ENCODE data around the gene POLR2L. TPM values are rescaled to one million over a fixed set of nuclear protein-coding genes. Genes with fewer than 3 reads are reported as not detected.
A peak's percentile ranks its signal among the peaks of the same experiment; 100 is the strongest.

POLR2L gene
- total RNA-seq, 4 donors from 2014 or later, result 10.5 to 81.5 (median 42.8) TPM

GRCh38 chr11:875203-875602, 32.9 kb upstream of the POLR2L start:
- Histone ChIP-seq H3K27ac (no peak overlapping the region), H3K27me3 (no peaks in the 10 kb centered on the region), H3K4me3 (no peak overlapping the region), H3K36me3 (no peaks in the 10 kb centered on the region), H3K9me3 (no peaks in the 10 kb centered on the region), H3K4me1 (no peaks in the 10 kb centered on the region)
- TF ChIP-seq POLR2A (IDR thresholded peaks at IDR 0.05) (no peak), CTCF (IDR thresholded peaks at IDR 0.05) (no peak)
- intact Hi-C loops (cut with DNase I; ENCODE audit: low total_unique reads), result no loop called here
- no peak for DNase-seq

DNA sequence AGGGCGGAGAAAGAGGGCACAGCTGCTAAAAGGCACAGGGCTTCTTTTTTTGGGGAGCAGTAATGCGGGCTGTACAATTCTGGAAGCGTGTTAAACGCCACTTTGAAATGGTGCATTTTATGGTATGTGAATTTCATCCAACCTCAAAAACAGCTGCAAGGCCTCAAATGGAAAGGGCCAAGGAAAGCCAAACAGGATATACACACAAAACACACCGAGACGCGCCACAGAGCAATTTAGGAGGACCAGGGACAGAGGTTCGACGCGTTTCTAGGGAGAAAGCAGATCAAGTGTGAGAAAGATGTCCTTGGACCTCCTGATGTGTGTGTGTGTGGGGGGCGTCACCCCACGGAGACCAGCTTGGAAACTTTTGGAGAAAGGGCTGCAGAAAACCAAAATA, 31.4 kb upstream of the POLR2L start:
- H3K36me3 ChIP-seq, result no peaks in the 10 kb centered on the region
- no peaks in the 10 kb centered on the region for H3K4me1 ChIP-seq
- TF ChIP-seq POLR2A (IDR thresholded peaks at IDR 0.05) (no peak), CTCF (IDR thresholded peaks at IDR 0.05) (no peak)
- intact Hi-C loops (cut with DNase I; ENCODE audit: low total_unique reads), result no loop called here
- H3K9me3 ChIP-seq, result no peaks in the 10 kb centered on the region
- H3K4me3 ChIP-seq, result no peak overlapping the region
- H3K27me3 ChIP-seq, result no peaks in the 10 kb centered on the region
- H3K27ac ChIP-seq, result peak overlapping the region in 1 of 2 donors; percentile 26
- no peak for DNase-seq

GRCh38 chr11:872799-873198, 30.5 kb upstream of the POLR2L start:
- intact Hi-C loops (cut with DNase I; ENCODE audit: low total_unique reads), result no loop called here
- no peak overlapping the region for H3K27ac ChIP-seq
- H3K36me3 ChIP-seq, result no peaks in the 10 kb centered on the region
- no peaks in the 10 kb centered on the region for H3K9me3 ChIP-seq
- no peak for DNase-seq
- H3K27me3 ChIP-seq, result no peaks in the 10 kb centered on the region
- no peak overlapping the region for H3K4me3 ChIP-seq
- no peaks in the 10 kb centered on the region for H3K4me1 ChIP-seq
- TF ChIP-seq CTCF (IDR thresholded peaks at IDR 0.05), result no peak
- TF ChIP-seq POLR2A (IDR thresholded peaks at IDR 0.05), result no peak

GRCh38 chr11:871472-871871, 29.1 kb upstream of the POLR2L start:
- no peaks in the 10 kb centered on the region for H3K9me3 ChIP-seq
- intact Hi-C loops (cut with DNase I; ENCODE audit: low total_unique reads), result no loop called here

GRCh38 chr11:870418-870817, 28.1 kb upstream of the POLR2L start:
- DNase-seq, result no peak
- H3K36me3 ChIP-seq, result no peaks in the 10 kb centered on the region
- H3K27me3 ChIP-seq, result no peaks in the 10 kb centered on the region
- TF ChIP-seq POLR2A (IDR thresholded peaks at IDR 0.05) (no peak), CTCF (IDR thresholded peaks at IDR 0.05) (no peak)
- H3K4me3 ChIP-seq, result no peak overlapping the region
- intact Hi-C loops (cut with DNase I; ENCODE audit: low total_unique reads), result no loop called here
- no peaks in the 10 kb centered on the region for H3K4me1 ChIP-seq
- no peaks in the 10 kb centered on the region for H3K9me3 ChIP-seq
- H3K27ac ChIP-seq, result no peak overlapping the region

More at GRCh38 chr11:871472-871871, 29.1 kb upstream of the POLR2L start:
- Histone ChIP-seq H3K27ac (no peak overlapping the region), H3K4me1 (no peaks in the 10 kb centered on the region), H3K4me3 (no peak overlapping the region), H3K27me3 (no peaks in the 10 kb centered on the region), H3K36me3 (no peaks in the 10 kb centered on the region)
- DNase-seq, result no peak
- TF ChIP-seq POLR2A (IDR thresholded peaks at IDR 0.05) (no peak), CTCF (IDR thresholded peaks at IDR 0.05) (no peak)

Measured in uterus (tissue), 4 donors.